ENCODE data around the gene IQSEC2.

IQSEC2 gene

DNA sequence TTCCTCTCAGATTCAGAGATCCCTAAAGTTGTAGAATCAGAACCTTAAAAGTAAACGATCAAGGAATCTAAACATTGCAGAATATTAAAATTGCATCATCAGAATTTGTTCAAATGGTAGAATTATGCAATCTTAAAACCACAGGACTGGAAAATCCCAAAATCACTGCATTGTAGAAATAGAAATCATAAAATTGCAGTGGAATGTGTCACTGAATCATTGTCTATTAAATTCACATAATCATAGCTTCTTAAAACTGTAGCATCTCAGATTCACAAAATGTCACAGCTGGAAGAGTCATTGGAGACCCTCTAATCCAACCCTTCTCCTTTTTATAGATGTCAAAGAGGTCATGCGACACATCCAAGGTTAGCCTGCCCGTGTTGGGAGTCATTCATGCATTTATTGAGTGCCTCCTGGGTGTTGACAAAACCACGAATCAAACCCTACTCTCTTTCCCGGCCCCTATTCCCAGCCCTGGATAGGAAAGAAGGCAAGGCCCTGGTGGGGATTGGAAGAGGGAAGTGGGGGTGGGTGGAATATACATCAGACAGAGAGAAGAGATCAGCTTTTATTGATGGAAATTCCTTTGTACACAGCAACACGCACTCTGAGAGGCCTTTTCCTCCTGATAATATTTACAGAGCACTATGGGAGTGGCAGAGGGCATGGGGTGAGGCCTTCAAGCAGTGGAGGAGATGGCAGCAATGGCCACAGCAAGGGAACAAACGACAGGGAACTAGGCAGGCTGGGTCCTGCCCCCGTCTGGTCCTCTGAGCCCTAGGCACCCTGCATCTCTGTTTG, 15.4 kb downstream of the IQSEC2 start:
- H3K4me3 ChIP-seq (ENCODE audit: low read depth, low read length) = no peak overlapping the region

GRCh38 chrX:53263597-53264094, 17.7 kb downstream of the IQSEC2 start:
- no peak overlapping the region for H3K4me3 ChIP-seq (ENCODE audit: low read depth, low read length)
- no peak for TF ChIP-seq CTCF (IDR thresholded peaks at IDR 0.05; ENCODE audit: borderline replicate concordance, insufficient read depth, low read depth, low read length)

More for the DNA sequence above, 15.4 kb downstream of the IQSEC2 start:
- TF ChIP-seq CTCF (IDR thresholded peaks at IDR 0.05; ENCODE audit: borderline replicate concordance, insufficient read depth, low read depth, low read length) = no peak

DNA sequence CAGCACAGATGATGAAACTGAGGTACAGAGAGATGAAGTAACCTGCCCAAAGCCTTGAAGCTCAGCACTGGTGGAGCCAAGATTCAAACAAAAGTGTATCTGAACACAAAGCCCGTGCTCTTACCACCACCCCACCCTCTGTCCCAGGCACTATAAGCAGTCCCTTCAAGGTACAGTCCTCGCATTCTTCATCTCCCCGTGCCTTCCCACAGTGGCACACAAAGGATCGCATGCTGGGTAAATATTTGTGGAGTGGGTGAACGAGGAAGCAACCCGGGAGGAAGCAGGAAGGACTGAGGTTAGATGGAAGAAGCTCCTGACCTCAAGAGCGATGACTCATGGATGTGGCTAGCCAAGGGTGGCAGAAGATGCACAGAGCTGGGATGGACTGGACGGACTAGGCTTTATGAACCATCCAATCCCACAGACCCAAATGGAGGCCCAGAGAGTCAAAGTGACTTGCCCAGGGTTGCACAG, 18.4 kb downstream of the IQSEC2 start:
- TF ChIP-seq CTCF (IDR thresholded peaks at IDR 0.05; ENCODE audit: borderline replicate concordance, insufficient read depth, low read depth, low read length) = no peak
- H3K4me3 ChIP-seq (ENCODE audit: low read depth, low read length) = no peak overlapping the region

DNA sequence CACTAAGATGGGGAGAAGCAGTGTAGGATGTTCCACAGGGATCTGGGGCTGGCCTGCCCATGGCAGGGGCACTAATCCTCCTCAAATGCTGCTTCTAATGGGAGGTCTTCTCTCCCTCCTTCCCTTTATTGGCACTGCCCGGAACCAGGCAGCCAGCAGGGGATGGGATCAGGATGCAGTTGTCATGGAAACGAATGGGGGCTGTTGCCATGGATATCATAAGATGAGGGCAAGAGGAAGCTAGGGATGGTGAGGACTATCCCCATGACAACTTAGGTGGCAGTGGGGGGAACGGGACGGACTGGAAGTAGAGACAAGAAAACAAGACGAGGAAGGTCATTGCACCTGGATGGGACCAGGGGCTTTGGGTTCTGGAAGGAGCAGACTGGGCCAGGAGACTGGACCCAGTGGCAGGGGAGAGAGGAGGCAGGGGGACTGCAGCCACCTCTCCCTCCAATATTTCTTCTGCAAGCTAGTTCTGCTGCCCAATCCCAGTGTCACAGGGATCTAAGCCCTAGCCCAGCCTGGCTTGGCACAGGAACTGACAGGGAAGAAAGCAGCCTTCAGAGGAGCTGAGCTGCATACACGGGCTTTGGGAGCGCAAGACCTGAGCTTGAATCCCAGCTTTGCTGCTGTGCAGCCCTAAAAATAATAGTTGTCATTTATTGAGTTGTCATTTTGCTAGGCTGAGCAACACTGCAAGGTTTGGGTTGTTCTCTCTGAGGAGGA, 19.0 kb downstream of the IQSEC2 start:
- no peak overlapping the region for H3K4me3 ChIP-seq (ENCODE audit: low read depth, low read length)
- TF ChIP-seq CTCF (IDR thresholded peaks at IDR 0.05; ENCODE audit: borderline replicate concordance, insufficient read depth, low read depth, low read length) = no peak

DNA sequence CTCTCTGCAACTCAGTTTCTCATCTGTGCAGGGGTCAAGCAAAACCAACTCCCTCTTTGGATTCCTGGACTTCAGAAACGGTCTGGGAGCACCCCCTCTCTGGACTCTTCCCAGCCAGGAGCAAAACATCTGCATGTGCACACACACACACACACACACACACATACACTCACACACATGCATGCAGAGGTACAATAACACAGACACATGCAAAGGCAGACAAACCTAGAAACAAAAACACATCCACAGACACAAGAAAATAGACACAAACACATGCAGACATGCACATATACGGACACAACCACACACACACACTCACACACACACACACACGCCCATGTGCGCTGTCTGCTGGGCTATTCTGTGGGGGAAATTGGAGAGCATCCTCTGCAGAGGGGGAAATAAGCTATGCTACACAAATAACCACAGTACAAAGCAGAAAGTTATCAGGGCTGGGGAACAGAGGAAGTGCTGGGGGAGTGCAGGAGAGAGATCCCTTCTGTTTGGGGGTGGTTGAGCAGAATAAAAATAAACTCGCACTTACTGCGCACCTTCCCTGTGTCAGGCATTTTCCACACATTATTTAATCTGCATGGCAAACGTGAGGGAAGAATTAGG, 19.9 kb downstream of the IQSEC2 start:
- no peak for TF ChIP-seq CTCF (IDR thresholded peaks at IDR 0.05; ENCODE audit: borderline replicate concordance, insufficient read depth, low read depth, low read length)
- H3K4me3 ChIP-seq (ENCODE audit: low read depth, low read length) = no peak overlapping the region

DNA sequence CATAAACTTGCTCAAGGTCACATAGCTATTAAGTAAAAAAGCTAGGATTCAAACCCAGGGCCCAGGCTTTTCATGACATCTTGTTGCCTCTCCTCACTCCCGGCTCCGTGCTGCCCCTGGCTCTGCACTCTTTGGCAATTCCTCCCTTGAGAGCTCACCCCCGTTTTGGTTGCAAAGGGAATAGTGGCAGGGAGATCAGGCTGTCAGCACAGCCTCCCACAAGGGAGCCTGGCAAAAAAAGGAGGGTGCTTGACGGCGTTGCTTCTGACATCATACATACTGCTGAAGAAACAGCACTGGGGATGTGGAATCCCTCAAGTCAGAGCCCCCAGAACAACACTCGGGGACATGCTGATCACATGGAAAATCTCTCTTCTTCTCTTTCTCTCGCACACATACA, 20.5 kb downstream of the IQSEC2 start:
- TF ChIP-seq CTCF (IDR thresholded peaks at IDR 0.05; ENCODE audit: borderline replicate concordance, insufficient read depth, low read depth, low read length) = no peak

More for the DNA sequence above, 20.5 kb downstream of the IQSEC2 start:
- no peak overlapping the region for H3K4me3 ChIP-seq (ENCODE audit: low read depth, low read length)
